OCI-LY3 (cell line): ENCODE data around the gene PPFIA2.

Experiments used
- EZH2phosphoT487 ChIP-seq: fragments of 200-600 bp; shearing (Covaris generic); IDR thresholded peaks from 2 replicates; pipeline ENCODE4 v1.6.1; 2018; ENCODE audit warnings: antibody characterized with exemption, mixed run types, low read depth
- TF ChIP-seq, protein P1 (sequence below): fragments of 200-600, 300-600 bp; sonication (generic); IDR thresholded peaks from 2 replicates; pipeline ENCODE4 v1.5.1; 2014; ENCODE audit warnings: antibody characterized with exemption, low read length, low read depth

DNA sequence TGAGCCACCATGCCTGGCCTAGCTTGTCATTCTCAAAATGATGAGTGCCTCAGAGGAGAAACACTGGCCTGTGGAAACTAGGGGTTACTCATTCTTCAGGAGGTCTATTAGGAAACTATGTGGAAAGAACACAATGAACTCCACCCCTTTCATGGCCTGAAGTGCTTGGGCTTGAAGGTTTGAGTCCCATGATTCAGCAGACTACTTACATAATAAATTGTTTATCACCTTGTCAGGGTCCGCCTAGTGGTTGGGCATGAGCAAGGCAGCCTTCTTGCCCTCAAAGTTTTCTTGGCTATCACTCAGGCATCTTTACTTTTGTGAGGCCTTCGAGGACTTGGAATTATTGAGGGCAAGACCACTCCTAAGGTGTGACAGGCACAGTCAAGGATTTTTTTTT lies 430.1 kb downstream of the PPFIA2 start:
- TF ChIP-seq, protein P1, sequence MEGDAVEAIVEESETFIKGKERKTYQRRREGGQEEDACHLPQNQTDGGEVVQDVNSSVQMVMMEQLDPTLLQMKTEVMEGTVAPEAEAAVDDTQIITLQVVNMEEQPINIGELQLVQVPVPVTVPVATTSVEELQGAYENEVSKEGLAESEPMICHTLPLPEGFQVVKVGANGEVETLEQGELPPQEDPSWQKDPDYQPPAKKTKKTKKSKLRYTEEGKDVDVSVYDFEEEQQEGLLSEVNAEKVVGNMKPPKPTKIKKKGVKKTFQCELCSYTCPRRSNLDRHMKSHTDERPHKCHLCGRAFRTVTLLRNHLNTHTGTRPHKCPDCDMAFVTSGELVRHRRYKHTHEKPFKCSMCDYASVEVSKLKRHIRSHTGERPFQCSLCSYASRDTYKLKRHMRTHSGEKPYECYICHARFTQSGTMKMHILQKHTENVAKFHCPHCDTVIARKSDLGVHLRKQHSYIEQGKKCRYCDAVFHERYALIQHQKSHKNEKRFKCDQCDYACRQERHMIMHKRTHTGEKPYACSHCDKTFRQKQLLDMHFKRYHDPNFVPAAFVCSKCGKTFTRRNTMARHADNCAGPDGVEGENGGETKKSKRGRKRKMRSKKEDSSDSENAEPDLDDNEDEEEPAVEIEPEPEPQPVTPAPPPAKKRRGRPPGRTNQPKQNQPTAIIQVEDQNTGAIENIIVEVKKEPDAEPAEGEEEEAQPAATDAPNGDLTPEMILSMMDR, result peak; percentile 57
- no peak for TF ChIP-seq EZH2phosphoT487
